ENCODE results near the gene HINT1.

- TF ChIP-seq CTCF (IDR thresholded peaks at IDR 0.05; ENCODE audit: low read length) (no peak), EZH2phosphoT487 (IDR thresholded peaks at IDR 0.05; ENCODE audit: low read length) (no peak)
These were observed 49.7 kb upstream of the HINT1 start for GRCh38 chr5:131214609-131215227.
